Raji (cell line): Measurements from ENCODE around the gene CFAP57.

Source experiments
- POLR2A ChIP-seq: IDR thresholded peaks from 2 replicates; pipeline ENCODE4 v1.6.1; 2011; ENCODE audit warnings: low read depth, low read length, control low read depth; ENCODE audit not compliant: insufficient read depth

CFAP57 gene

DNA sequence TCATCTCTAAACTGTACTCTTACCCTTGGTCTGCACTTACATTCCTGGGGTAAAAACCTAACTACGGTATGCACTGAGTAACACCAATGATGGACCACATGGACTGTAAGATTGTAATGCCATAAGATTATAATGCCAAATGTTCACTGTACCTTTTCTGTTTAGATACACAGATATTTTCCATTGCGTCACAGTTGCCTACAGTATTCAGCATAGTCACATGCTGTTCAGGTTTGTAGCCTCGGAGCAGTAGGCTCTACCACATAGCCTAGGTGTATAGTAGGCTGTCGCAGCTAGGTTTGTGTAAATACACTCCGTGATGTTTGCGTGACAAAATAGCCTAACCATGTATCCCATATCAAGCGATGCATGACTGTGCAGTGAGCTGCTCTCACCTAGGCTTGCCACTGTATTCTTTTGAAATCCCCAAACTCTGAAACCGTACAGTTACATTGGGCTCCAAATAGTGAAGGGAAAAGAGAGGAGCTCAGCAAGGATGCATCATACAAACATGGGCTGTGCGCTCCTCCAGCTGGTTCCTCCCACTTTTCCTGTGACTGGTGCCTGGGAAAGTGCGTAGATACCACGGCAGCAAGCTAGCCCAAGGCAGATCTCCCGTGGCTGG is 35.2 kb downstream of the CFAP57 start:
- no peak for TF ChIP-seq POLR2A

DNA sequence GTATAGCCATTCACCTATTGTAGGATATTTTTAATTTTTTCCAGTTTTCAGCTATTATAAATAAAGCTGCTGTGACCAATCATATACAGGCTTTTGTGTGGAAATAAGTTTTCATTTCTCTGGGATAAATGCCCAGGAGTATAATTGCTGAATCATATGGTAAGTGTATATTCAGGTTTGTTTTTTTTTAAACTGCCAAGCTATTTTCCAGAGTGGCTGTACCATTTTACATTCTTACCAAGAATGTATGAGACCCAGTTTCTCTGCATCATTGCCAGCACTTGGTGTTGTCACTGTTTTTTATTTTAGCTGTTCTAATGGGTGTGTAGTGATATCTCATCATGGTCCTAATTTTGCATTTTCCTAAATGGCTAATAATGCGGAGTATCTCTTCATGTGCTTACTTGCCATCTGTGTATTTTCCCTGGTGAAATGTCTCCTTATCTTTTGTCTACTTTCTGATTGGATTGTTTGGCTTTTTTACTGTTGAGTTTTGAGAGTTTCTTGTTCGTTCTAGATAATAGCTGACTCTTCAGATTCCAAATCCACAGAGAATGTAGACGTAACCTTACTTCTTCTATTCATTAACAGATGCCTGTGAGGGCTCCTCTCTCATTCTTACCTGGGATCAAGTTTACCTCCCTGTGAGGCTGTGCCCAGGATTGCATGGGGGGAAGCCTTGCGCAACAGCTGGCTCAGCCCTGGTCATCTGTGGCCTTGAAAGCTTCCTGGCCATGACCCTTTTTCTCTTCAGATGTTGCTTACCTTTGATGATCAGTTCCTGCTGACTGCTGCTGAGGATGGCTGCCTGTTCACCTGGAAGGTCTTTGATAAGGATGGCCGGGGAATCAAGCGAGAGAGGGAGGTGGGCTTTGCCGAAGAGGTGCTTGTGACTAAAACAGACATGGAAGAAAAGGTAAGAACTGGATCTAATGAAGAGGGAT is 42.6 kb downstream of the CFAP57 start:
- TF ChIP-seq POLR2A = no peak

- TF ChIP-seq POLR2A = no peak
Observed at GRCh38 chr1:43217747-43218146, 45.6 kb downstream of the CFAP57 start.

GRCh38 chr1:43220905-43221778 is 49.0 kb downstream of the CFAP57 start:
- TF ChIP-seq POLR2A = no peak

DNA sequence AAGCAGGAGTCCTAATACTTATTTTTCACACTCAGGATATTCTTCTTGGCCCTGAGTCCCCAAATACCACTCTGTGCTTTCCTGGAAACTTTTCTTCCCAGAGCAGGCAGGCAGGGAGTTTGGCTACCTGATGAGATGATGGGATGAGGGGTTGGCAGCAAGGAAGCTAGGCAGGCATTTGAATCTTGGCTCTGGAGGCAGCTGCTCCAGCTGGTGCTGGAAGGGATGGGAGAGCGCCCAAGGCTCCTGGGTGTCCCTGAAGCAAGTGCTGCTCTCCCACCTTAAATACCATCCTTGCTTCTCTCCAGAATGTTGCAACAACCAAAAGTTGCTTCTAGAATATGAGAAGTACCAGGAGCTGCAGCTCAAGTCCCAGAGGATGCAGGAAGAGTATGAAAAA is 49.7 kb downstream of the CFAP57 start:
- no peak for TF ChIP-seq POLR2A

- no peak for TF ChIP-seq POLR2A
Observed at GRCh38 chr1:43222879-43223278, 50.7 kb downstream of the CFAP57 start.

- TF ChIP-seq POLR2A = no peak
Observed at GRCh38 chr1:43225168-43225567, 53.0 kb downstream of the CFAP57 start.

DNA sequence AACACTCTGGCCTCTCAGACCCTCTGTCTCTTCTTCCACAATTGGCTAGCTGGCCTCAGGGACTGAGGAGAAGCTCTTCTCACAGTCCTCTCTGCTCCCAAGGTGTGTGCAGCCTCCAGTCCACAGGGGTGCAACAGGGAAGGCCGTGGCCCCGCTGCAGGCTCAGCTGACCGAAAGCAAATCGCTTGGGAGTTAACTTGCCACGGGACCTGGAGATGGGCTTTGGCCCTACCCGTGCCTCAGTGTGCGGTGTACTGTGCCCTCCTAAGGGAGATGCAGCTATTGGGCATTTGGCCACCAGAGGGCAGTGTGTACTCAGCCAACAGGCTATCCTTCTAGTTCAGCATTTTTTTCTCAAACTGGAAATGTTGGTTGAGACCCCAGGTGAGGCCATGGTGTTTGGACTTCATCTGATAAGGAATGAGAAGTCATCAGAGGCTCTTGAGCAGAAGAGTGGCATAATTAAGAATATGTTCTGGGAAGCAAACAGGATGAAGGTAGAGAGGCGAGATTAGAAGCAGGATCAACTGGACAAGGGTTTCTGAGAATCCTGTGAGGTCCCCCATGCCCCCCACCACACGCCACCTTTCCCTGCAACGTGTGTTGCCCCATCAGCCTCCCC is 55.1 kb downstream of the CFAP57 start:
- TF ChIP-seq POLR2A = no peak

- TF ChIP-seq POLR2A = no peak
Observed at GRCh38 chr1:43229826-43230780, 58.0 kb downstream of the CFAP57 start.

- no peak for TF ChIP-seq POLR2A
Observed at GRCh38 chr1:43232074-43232473, 59.9 kb downstream of the CFAP57 start.

DNA sequence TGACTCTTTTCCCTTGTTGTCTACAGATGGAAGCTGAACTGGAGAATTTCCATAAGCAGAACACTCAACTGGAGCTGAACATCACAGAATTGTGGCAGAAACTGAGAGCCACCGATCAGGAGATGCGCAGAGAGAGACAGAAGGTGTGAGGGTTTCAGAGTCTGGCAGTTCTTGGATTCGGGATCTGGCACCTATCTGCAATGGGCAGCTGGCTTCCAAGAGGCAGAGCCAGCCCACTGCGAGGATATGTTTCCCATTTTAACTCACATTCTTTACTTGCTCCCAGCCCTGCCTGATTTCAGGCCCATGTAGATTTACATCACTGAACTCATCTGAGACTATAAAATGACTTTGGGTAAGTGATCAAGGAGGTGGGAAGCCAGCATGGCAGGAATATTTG is 60.4 kb downstream of the CFAP57 start:
- no peak for TF ChIP-seq POLR2A

DNA sequence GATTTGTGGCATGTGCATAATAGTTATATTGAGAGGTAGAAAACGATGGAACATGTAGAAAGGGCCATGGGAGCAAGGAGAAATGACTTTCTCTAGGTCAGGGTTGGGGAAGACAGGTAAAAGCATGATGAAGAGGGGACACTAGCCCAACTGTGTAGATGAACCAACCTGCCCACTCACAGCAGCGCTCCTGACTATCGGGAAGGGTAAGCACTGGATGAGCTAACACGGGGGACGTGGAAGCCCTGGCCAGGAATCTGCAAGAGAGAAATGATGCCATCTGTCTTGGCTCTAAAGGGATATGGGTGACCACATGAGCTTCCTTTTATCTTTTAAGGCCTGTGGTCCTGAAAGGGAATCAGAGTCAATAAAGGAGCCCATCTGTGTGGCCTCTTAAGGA is 61.5 kb downstream of the CFAP57 start:
- TF ChIP-seq POLR2A = no peak

DNA sequence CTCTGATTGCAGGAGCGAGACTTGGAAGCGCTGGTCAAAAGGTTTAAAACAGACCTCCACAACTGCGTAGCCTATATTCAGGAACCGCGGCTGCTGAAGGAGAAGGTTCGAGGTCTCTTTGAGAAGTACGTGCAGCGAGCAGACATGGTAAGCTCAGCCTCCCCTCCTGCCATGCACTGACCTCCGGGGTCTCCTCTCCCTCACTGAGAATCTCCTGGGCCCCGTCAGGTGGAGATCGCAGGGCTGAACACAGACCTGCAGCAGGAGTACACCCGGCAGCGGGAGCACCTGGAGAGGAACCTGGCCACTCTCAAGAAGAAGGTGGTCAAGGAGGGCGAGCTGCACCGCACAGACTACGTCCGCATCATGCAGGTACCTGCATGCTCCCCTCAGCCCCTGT is 62.1 kb downstream of the CFAP57 start:
- no peak for TF ChIP-seq POLR2A

- TF ChIP-seq POLR2A = no peak
Observed at GRCh38 chr1:43235040-43235439, 62.9 kb downstream of the CFAP57 start.
